Measurements from ENCODE around the gene ANXA6.
A peak's percentile ranks its signal among the peaks of the same experiment; 100 is the strongest.

ANXA6 gene

DNA sequence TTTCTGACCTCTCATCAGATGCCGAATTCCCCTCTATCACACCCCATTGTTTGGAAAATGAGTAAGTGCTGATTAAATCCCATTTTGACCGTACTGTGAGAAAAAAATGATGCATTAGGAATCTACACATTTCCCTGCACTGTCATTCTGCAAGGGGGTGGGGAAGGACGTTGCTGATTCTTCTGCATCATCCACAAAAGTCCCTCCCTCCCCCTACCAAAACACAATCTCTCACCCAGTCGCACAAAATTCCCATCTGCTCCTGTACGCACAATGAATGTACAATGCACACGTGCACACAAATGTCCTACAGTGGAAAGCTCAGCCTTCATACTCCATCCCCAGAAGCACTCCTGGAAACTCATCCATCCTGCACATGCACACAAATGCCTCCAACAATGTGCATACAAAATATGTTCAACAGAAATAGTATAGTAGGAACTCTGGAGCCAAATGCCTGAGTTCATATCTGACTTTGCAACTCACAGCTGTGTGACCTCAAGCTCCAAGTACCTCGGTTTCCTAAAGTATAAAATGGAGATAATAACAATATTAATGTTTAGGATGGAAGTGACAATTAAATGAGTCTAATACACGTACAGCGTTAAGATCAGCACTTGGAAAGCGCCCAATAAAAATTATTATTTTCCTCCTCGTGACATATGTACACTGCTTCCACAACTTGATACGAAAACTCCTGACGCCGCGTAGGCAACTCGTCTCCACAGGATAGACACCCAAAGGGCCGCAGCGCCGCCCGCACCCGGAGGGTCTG lies 77.6 kb downstream of the ANXA6 start:
- DNase-seq: no peak

DNA sequence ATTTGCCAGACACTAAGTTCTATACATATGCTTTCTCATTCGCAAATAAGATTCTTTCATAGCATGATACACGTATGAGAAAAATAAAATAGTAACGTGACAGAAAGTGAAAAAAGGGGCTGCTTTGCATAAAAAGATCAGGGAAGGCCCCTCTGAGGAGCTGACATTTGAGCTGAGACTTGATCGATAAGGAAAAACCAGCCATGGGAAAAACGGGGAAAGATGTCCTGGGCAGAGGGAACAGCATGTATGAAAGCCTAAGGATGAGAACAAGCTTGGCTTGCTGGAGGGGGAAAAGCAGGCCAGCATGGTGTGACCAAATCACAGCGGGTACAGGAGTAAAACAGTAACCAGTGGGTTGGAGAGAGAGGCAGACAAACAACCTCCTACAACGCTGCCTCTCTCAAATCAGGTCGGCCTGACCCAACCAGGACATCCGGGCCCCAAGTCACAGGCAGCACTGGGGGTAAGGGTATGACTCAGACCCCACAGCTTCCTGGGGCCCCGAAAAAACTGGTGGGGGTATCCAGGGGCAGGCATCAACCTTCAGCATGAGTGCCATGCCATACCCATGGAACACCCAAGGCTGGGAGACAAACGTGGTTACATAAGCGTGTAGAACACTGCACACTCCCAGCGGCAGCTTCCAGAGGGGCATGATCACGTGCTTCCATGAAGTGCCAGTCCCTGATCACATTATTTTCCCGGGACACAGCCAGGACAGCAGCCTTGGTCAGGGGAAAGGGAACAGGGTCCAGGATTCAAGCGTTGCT lies 78.9 kb downstream of the ANXA6 start:
- DNase-seq: peak; percentile 84

- DNase-seq: no peak
These were observed 79.6 kb downstream of the ANXA6 start for GRCh38 chr5:151077967-151078366.

GRCh38 chr5:151077419-151077818 lies 80.2 kb downstream of the ANXA6 start:
- no peak for DNase-seq

DNA sequence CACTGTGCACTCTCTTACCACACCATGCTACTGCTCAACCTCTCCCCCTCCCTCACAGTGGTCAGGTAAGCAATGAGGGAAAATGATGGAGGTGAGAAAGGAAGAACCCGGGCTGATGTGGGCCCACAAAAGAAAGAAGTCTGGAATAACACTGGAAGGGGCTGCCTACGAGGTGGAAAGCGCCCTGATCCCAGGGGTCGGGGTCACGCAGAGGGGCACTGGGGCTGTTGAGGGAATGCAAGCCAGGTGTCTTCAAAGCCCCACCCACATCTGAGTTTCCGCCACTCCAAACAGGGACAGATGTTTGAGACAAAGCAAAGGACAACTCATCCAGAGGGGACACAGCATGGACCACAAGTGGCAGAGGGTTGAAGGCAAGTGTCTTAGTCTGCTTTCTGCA lies 81.0 kb downstream of the ANXA6 start:
- DNase-seq: no peak

DNA sequence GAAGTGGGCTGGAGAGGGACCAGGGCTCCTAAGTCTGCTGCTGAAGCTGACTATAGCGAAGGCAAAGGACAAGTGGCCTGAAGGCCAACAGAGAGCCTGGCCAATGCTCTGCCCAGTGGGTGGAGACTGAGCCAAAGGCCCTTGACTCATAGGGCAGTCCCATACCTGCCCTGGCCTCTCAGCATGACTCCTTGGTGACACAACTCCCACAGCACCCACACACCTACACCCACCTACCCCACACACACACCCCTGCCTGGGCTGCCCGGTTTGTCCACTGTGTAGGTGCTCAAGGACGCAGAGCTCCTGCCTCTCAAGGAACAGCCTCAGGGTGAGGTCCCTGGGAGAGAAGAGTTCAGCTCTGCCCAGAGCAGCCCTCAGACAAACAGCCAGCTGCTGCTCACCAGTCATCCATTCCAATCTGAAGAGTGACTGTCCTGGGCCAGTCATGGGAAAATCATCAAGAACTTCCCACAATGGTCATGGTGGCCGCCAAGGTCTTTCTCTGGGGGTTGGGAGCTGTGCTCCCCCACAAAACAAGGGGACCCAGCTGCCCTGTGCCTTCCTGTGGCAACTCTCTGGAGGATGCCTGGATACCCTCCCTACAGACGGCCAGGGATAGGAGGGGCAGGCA lies 81.8 kb downstream of the ANXA6 start:
- DNase-seq: no peak

DNA sequence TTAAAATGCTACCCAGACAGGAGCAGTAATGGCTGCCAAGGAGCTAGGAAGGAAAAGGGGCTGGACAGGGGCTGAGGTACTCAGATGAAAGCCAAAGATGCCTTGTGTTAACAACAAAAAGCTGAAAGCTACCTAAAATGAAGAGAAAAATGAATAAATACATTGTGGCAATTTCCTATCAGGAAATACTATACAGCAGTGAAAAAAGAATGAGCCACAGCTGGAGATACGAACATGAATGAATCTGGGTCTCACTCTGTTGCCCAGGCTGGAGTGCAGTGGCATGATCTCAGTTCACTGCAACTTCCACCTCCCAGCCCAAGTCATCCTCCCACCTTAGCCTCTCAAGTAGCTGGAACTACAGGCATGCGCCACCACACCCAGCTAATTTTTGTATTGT lies 83.0 kb downstream of the ANXA6 start:
- DNase-seq: no peak

DNA sequence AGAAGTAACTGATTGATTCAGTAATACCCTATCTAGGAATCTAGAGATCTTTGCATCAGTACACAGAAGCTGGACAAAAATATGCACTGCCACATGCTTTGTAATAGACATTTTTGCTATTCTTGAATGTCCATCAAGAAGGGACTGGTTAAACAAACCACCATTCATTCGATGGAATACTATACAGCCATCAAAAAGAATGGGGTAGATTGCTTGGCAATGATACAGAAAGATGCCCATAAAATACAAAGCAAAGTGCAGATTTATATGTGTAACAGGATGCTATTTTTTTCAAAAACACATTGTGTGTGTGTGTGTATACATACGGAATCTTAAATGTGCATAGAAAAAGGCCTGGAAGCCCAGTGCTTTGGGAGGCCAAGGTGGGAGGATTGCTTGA lies 84.3 kb downstream of the ANXA6 start:
- DNase-seq: no peak

DNA sequence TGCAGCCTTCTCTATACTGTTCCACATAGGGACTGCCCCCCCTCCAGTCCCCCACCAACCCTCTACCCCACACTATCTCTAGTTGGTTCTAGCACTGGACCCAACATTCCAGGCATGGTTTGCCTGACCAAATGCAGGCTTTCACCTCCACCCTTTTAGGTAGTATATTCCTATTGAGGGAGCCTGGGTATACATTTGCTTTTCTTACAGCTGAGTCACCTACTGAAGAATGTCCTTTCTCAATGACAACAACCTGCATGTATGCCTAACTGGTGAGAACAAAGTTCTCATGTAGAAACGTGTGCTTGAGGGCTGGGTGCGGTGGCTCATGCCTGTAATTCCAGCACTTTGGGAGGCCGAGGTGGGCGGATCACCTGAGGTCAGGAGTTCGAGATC lies 85.0 kb downstream of the ANXA6 start:
- no peak for DNase-seq

DNA sequence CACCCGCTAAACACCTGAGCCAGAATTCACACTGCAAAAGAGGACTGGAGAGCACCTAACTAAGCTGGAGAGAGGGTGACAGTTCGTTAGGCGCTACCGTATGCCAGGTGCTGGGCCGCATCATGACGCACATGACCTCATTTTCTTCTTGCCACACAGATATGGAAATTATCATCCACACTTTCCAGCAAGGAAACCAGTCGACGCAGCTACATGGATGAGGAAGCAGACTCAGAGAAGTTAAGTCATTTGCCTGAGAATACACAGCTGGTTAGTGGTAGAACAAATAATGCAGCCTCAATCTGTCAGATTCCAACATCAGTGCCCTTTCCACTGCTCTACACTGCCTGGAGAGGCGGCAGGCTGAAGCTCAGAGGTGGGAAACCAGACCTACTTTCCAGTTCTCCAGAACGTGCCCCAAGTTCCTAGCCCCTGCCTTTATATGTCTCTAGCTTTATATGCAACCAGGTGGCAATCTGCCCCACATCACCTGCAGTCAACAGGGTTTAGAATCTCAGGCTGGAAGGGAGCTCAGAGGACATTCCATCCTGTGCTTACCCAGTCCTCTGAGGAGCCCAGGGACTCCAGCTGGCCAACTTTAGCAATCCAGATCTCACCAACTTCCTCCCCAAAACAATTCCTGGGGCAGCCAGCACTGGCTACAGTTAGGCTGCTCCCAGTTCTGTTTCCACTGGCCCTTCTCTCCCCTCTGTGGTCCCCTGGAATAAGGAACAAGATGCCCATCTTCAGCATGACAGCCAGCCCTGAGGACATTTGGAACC lies 85.5 kb downstream of the ANXA6 start:
- DNase-seq: no peak

DNA sequence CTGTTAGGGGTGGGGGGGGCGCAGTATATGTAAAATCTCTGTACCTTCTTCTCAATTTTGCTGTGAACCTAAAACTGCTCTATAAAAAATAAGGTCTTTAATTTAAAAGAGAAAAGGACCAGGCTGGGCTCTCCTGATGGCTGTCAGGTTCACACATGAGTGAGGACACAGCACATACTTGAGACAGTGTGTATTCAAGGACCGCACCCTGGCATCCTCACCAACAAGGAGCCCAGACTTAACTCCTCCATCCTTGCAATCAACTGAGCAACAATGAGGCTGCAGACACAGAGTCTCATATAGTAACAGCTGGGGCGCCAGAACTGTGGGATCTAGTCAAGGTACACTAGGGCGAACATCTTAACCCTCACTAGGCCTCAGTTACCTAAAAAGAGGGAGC lies 86.6 kb downstream of the ANXA6 start:
- no peak for DNase-seq

GRCh38 chr5:151070449-151070848 lies 87.1 kb downstream of the ANXA6 start:
- DNase-seq: no peak

GRCh38 chr5:151068433-151069197 lies 89.0 kb downstream of the ANXA6 start:
- peak; percentile 81 for DNase-seq

DNA sequence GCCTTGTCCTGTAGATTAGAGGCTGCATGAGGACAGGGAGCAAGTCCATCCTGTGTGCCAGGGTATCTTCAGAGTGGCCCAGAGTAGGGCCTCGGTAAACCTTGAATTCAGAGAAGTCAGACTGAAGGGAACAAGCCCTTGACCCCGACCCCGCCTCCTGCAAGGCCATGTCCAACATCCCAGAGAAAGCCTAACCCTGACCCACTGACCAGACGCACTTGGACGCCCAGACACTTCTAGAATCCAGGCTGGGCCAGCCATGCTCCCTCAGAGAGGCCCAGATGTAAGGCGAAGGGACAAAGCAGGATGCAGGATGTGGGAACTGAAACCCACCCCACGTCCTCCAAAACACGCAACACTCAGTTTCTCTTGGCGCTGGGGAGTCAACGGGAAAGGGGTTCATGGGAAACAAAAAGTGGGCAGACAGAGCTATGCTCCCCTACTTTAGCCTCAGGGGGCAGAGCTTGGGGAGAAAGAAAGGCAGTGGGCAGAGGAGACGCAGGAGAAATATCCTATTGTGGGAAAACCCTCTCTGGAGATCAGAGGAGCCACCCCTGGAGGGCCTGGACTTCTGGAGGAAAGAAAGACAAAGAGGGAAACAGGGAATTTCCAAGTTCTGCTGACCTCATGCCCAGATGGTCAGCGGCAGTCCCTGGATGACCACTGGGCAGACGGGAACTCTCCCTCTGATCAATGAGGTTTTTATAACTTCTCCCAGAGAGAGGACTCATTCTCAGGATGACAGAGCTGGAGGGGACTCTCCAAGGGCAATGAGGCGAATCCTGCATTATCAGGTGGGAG lies 89.7 kb downstream of the ANXA6 start:
- DNase-seq: no peak

DNA sequence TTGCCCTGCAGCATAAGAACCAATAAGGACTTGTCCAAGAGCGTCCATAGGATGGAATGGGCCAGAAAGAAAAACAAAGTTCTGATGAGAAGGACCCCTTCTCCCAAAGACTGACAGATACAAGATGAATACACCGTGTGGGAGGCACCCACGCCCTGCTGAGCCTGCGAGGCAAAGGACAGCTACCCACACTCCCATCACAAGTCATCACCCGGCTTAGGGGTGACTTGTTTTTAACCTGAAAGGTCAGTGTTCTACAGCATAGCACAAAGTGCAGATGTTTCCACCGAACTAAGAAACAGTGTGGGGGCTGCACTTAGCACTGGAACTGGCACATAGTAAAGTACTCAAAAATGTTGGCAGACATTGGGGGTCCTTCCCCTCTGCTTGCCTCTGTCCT lies 90.7 kb downstream of the ANXA6 start:
- no peak for DNase-seq

- no peak for DNase-seq
These were observed 92.0 kb downstream of the ANXA6 start for GRCh38 chr5:151065609-151066008.

DNA sequence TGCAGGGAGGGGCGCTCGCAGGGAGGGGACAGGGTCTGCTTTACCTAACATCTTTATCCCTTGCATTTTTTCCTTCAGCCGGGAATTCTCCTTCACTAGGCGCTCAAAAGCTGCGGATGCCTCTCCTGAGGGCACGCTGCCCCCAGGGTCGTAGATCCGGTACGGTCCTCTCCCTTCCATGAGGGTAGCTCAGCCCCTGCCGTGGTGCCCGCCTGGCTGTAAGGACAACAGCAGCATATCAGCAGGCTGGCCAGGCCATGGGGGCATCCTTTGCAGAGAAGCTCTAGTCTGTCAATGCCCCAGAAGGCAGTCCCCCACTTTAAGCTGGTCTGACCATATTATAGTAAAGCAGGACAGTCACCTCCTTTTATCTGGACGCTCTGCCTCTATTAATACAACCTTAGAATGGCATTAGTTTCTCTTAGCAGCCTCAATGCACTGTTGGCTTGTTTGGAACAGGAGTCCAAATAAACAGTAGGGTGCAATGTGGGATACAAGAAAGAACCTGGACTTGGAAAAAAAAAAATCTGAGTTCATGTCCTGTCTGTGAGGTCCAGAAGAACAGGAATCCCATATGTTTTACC lies 92.6 kb downstream of the ANXA6 start:
- no peak for DNase-seq

DNA sequence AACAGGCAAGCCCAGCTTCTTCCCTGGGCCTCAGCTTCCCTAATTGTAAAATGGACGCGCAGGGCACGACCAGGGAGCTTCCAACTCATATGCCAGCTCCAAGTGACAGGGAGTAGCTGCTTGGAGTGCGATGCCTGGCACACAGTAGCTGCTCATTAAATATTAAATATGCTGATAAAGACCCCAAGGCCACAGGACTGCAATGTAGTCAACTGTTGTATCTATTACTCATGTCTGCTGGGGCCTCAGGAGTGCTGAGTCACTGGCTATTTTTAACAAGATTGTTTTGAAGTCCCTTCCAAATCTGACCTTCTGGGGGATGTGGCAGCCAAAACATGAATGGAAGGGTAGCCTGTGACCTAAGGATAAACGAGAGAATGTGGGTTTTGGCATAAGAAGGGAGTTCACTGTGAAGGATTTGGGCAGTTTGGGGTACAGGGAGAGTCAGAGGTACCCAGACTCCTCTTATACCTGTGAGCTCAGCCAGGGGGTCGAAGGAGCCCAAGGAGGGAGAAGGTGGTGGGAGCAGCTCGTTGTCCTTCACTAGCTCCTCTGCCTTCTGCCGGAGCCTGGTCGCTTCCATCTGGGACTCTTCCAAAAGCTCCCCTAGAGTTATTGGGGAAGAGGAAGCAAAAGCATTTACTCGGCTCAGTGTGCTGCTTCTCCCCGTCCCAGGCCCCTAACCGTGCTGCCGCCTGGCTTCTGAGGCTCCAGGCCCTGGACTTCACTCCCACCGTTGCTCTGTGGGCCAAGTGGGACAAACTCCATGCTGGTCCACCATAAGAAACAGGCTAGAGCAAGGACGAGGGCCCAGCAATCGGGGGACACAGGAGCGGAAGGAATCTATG lies 94.2 kb downstream of the ANXA6 start:
- no peak for DNase-seq

- no peak for DNase-seq
These were observed 95.0 kb downstream of the ANXA6 start for GRCh38 chr5:151062405-151063141.

Measured in activated CD8-positive, alpha-beta memory T cell treated with anti-CD3 and anti-CD28 coated beads for 24 hours (primary cell).